PFSK-1 (cell line): ENCODE results near the gene ARHGAP8.

Experiments
- FOXP2 ChIP-seq: optimal IDR thresholded peaks from 2 replicates; pipeline ENCODE3; 2011; ENCODE audit warnings: borderline replicate concordance, control low read depth, inconsistent platforms; ENCODE audit not compliant: insufficient read depth; ENCODE audit errors: extremely low read length, extremely low read depth
- POLR2AphosphoS5 ChIP-seq: IDR thresholded peaks from 2 replicates; pipeline ENCODE4 v1.6.1; 2012; ENCODE audit warnings: low read depth, mild to moderate bottlenecking, control low read depth, low read length, moderate library complexity
- REST ChIP-seq, 2 experiments: IDR thresholded peaks; 2 replicates each; pipeline versions ENCODE4 v1.6.1 to v1.8.0; 2011 to 2012; ENCODE audit warnings: low read depth in 2 of 2, low read length in 2 of 2, control low read depth in 1 of 2, inconsistent platforms in 1 of 2, mild to moderate bottlenecking in 1 of 2, moderate library complexity in 1 of 2; ENCODE audit not compliant: insufficient read depth in 1 of 2
- SIN3A ChIP-seq: IDR thresholded peaks from 2 replicates; pipeline ENCODE4 v1.6.1; 2012; ENCODE audit warnings: mild to moderate bottlenecking, low read length, moderate library complexity, borderline replicate concordance; ENCODE audit not compliant: insufficient read depth
- TAF1 ChIP-seq: IDR thresholded peaks from 2 replicates; pipeline ENCODE4 v1.6.1; 2012; ENCODE audit warnings: low read length, control low read depth, borderline replicate concordance; ENCODE audit not compliant: insufficient read depth

ARHGAP8 gene

GRCh38 chr22:44839061-44839460 is 86.7 kb downstream of the ARHGAP8 start:
- TF ChIP-seq SIN3A, result no peak
- no peak for TF ChIP-seq FOXP2
- no peak for TF ChIP-seq REST (IDR thresholded peaks at IDR 0.05; ENCODE audit: insufficient read depth in 1 of 2, low read depth in 2 of 2, low read length in 2 of 2)
- TF ChIP-seq TAF1, result no peak
- TF ChIP-seq POLR2AphosphoS5, result no peak

GRCh38 chr22:44839721-44840120 is 87.3 kb downstream of the ARHGAP8 start:
- TF ChIP-seq POLR2AphosphoS5 (no peak), TAF1 (no peak), FOXP2 (no peak), REST (IDR thresholded peaks at IDR 0.05; ENCODE audit: insufficient read depth in 1 of 2, low read depth in 2 of 2, low read length in 2 of 2) (no peak), SIN3A (no peak)

- TF ChIP-seq POLR2AphosphoS5, result no peak
These were observed 88.4 kb downstream of the ARHGAP8 start for GRCh38 chr22:44840611-44841322.

- no peak for TF ChIP-seq TAF1
- no peak for TF ChIP-seq SIN3A
- TF ChIP-seq FOXP2, result no peak
These were observed 90.0 kb downstream of the ARHGAP8 start for GRCh38 chr22:44842417-44842816.

- no peak for TF ChIP-seq REST (IDR thresholded peaks at IDR 0.05; ENCODE audit: insufficient read depth in 1 of 2, low read depth in 2 of 2, low read length in 2 of 2)
These were observed 92.8 kb downstream of the ARHGAP8 start for GRCh38 chr22:44845191-44845590.

GRCh38 chr22:44845796-44846720 is 93.7 kb downstream of the ARHGAP8 start:
- no peak for TF ChIP-seq POLR2AphosphoS5
